MM.1S (cell line): ENCODE data around the gene STK10.

Experiments used
- DNase-seq: peaks from one replicate; pipeline ENCODE4 v3.0.0-alpha.2; 2015
- H2AFZ ChIP-seq: fragments of 300-600 bp; sonication (generic); 2 replicates; pipeline ENCODE4 v1.6.0; 2016; ENCODE audit warnings: antibody characterized with exemption, low read length
- H3F3A ChIP-seq: fragments of 300-600 bp; sonication (generic); 2 replicates; pipeline ENCODE4 v1.6.1; 2016; ENCODE audit warnings: mild to moderate bottlenecking, antibody characterized with exemption, low read length, moderate library complexity, mixed read lengths; ENCODE audit not compliant: insufficient read depth
- H3K27ac ChIP-seq: fragments of 300-600 bp; sonication (generic); 2 replicates; pipeline ENCODE4 v1.5.1; 2016; ENCODE audit warnings: mild to moderate bottlenecking, low read length
- H3K27me3 ChIP-seq: fragments of 300-600 bp; sonication (generic); replicated peaks from 2 replicates; pipeline ENCODE4 v1.6.0; 2016; ENCODE audit warnings: low read length; ENCODE audit not compliant: insufficient read depth
- H3K36me3 ChIP-seq: fragments of 300-600 bp; sonication (generic); replicated peaks from 2 replicates; pipeline ENCODE4 v1.6.1; 2016; ENCODE audit warnings: mild to moderate bottlenecking, low read length, mixed read lengths; ENCODE audit not compliant: insufficient read depth
- H3K4me1 ChIP-seq: fragments of 300-600 bp; sonication (generic); 2 replicates; pipeline ENCODE4 v1.6.1; 2016; ENCODE audit warnings: low read length, mixed read lengths
- H3K4me2 ChIP-seq: fragments of 300-600 bp; sonication (generic); 2 replicates; pipeline ENCODE4 v1.6.0; 2016; ENCODE audit warnings: low read depth, low read length
- H3K4me3 ChIP-seq: fragments of 300-600 bp; sonication (generic); 2 replicates; pipeline ENCODE4 v1.5.1; 2016; ENCODE audit warnings: low read length, mixed read lengths
- H3K79me2 ChIP-seq: fragments of 300-600 bp; sonication (generic); 2 replicates; pipeline ENCODE4 v1.6.1; 2016; ENCODE audit warnings: mixed run types, low read length, mixed read lengths
- H3K9ac ChIP-seq: fragments of 300-600 bp; sonication (generic); 2 replicates; pipeline ENCODE4 v1.6.1; 2016; ENCODE audit warnings: low read length, mixed read lengths
- H3K9me2 ChIP-seq: fragments of 300-600 bp; sonication (generic); replicated peaks from 2 replicates; pipeline ENCODE4 v1.6.1; 2016; ENCODE audit warnings: mild to moderate bottlenecking, low read length, mixed read lengths; ENCODE audit not compliant: insufficient read depth
- H3K9me3 ChIP-seq: fragments of 300-600 bp; sonication (generic); replicated peaks from 2 replicates; pipeline ENCODE4 v1.6.1; 2016; ENCODE audit warnings: mild to moderate bottlenecking, low read length, mixed read lengths; ENCODE audit not compliant: insufficient read depth
- H4K20me1 ChIP-seq: fragments of 300-600 bp; sonication (generic); 2 replicates; pipeline ENCODE4 v1.6.1; 2016; ENCODE audit warnings: mild to moderate bottlenecking, low read length, moderate library complexity, mixed read lengths; ENCODE audit not compliant: insufficient read depth
- EZH2 ChIP-seq: fragments of 300-600 bp; sonication (generic); optimal IDR thresholded peaks from 2 replicates; pipeline ENCODE3; 2017; ENCODE audit warnings: low read depth, mild to moderate bottlenecking, antibody characterized with exemption, low read length, mixed read lengths
- EZH2phosphoT487 ChIP-seq: fragments of 300-600 bp; sonication (generic); IDR thresholded peaks from 2 replicates; pipeline ENCODE4 v1.6.1; 2018; ENCODE audit warnings: antibody characterized with exemption, low read length
- TF ChIP-seq, protein P1 (sequence below): fragments of 300-600 bp; sonication (generic); IDR thresholded peaks from 2 replicates; pipeline ENCODE4 v1.5.1; 2016; ENCODE audit warnings: antibody characterized with exemption, low read length, mixed read lengths

STK10 gene

DNA sequence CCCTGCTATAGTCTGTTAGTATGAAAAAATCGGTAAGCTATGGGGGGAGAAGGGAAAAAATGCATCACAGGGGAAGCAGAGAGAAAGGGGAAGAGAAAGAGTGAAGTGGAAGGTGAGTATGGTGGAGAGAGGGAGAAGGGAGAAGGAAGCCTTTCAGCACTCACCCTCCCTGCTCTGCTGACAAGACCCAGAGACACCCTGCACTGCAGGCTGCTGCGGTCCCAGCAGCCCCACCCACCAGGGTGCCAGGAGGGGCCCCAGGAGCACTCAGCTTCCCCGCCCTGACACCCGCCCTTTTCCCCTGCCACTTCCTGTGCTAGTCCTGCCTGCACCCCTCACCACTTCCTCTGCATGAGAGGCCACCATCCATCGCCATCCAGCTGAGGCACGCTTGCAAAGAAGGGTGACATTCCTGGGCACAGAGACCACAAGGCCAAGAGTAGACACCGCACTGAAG, 12.7 kb downstream of the STK10 start:
- H3K9ac ChIP-seq: peak overlapping the region; percentile 54
- H3K27ac ChIP-seq: peak overlapping the region; percentile 72

DNA sequence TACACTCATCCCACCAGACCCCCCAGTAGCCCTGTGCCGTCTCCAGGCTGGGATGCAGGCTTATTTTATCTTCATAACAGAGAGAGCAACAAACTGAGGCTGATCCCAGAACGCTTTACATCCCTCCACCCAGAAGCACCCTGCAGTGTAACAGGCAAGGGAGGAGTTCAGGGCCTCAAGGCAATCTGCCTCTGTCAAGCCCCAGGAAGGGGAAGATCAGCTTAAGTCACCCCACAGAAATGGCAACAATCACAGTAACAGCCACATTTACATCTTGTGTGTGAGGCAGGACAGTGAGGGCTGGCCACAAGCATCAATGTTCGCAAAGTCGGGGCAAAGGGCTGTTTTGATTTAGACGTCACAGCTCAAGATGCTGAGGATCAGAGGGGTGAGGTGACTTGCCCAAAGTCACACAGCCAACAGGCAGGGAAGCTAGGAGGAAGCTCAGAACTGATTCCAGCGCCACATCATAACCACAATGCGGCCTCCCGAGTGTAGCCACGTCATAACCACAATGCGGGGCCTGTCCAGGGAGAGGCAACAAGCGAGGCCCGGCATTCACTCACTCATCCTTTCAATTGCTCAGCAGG, 14.4 kb downstream of the STK10 start:
- Histone ChIP-seq H3K4me3 (0 out of 2 replicates have a peak overlapping the region, but pooled peaks have one; percentile 64), H3K36me3 (no peaks in the 10 kb centered on the region), H3F3A (peaks cover 25% of the 10 kb centered on the region), H3K27me3 (no peaks in the 10 kb centered on the region), H4K20me1 (no peaks in the 10 kb centered on the region), H3K4me1 (peaks cover 24% of the 10 kb centered on the region), H3K9me2 (no peaks in the 10 kb centered on the region), H2AFZ (no peak overlapping the region), H3K9me3 (no peaks in the 10 kb centered on the region), H3K9ac (no peak overlapping the region), H3K27ac (no peak overlapping the region), H3K4me2 (peak overlapping the region; percentile 76; the same call in 1 of the 2 replicates), H3K79me2 (peaks cover 97% of the 10 kb centered on the region)
- DNase-seq: no peak
- TF ChIP-seq EZH2phosphoT487: no peak
- TF ChIP-seq, protein P1, sequence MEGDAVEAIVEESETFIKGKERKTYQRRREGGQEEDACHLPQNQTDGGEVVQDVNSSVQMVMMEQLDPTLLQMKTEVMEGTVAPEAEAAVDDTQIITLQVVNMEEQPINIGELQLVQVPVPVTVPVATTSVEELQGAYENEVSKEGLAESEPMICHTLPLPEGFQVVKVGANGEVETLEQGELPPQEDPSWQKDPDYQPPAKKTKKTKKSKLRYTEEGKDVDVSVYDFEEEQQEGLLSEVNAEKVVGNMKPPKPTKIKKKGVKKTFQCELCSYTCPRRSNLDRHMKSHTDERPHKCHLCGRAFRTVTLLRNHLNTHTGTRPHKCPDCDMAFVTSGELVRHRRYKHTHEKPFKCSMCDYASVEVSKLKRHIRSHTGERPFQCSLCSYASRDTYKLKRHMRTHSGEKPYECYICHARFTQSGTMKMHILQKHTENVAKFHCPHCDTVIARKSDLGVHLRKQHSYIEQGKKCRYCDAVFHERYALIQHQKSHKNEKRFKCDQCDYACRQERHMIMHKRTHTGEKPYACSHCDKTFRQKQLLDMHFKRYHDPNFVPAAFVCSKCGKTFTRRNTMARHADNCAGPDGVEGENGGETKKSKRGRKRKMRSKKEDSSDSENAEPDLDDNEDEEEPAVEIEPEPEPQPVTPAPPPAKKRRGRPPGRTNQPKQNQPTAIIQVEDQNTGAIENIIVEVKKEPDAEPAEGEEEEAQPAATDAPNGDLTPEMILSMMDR: no peak
- TF ChIP-seq EZH2: no peak

More for the DNA sequence above, 12.7 kb downstream of the STK10 start:
- Histone ChIP-seq H3K4me3 (peak overlapping the region; percentile 64), H3K36me3 (no peaks in the 10 kb centered on the region), H3K9me2 (no peaks in the 10 kb centered on the region), H2AFZ (no peak overlapping the region), H3K79me2 (peaks cover 92% of the 10 kb centered on the region), H3K9me3 (no peaks in the 10 kb centered on the region), H3K4me2 (peak overlapping the region; percentile 76), H3K27me3 (no peaks in the 10 kb centered on the region), H4K20me1 (no peaks in the 10 kb centered on the region), H3K4me1 (peaks cover 34% of the 10 kb centered on the region), H3F3A (peaks cover 40% of the 10 kb centered on the region)
- DNase-seq: peak; percentile 90
- TF ChIP-seq EZH2phosphoT487 (no peak), EZH2 (no peak)
- TF ChIP-seq, protein P1: no peak

DNA sequence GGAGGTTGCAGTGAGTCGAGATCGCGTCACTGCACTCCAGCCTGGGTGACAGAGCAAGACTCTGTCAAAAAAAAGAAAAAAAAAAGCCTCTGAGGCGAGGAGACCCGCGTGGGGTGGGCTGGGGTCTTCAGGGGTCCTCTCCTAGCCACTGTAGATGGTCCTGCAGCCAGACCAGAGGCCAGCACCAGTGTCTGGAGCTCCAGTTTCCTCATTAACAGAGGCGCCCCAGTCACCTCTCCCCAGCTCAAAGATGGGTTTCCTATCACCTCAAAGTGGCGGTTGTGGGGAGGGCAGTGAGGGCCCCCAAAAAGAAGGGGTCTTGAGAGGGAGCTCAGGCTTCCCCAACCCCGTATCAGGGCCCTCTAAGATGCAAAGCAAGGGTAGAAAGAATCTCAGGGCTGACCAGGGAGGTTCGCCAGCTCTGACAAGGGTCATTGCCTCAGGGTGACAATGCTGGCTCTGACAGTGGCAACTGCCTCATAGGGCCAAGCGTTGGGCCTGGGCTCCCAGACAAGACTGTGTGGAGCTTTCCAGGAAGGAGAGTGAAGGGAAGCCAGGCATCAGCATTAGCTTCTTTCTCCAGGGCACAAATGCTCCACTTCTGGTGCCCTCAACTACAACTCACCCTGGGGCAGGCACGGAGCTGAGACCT, 15.0 kb downstream of the STK10 start:
- H3K36me3 ChIP-seq: no peaks in the 10 kb centered on the region
- no peaks in the 10 kb centered on the region for H4K20me1 ChIP-seq
- no peaks in the 10 kb centered on the region for H3K27me3 ChIP-seq
- H3K9ac ChIP-seq: no peak overlapping the region
- H2AFZ ChIP-seq: no peak overlapping the region
- no peaks in the 10 kb centered on the region for H3K9me2 ChIP-seq
- peaks cover 19% of the 10 kb centered on the region for H3F3A ChIP-seq
- no peak overlapping the region for H3K4me3 ChIP-seq
- TF ChIP-seq EZH2phosphoT487 (no peak), EZH2 (no peak)
- TF ChIP-seq, protein P1: no peak
- peaks cover 97% of the 10 kb centered on the region for H3K79me2 ChIP-seq
- H3K27ac ChIP-seq: no peak overlapping the region
- DNase-seq: no peak
- H3K4me1 ChIP-seq: peaks cover 17% of the 10 kb centered on the region
- H3K4me2 ChIP-seq: no peak overlapping the region
- H3K9me3 ChIP-seq: no peaks in the 10 kb centered on the region
